ENCODE data around the gene EXOC6B. TPM values are rescaled to one million over a fixed set of nuclear protein-coding genes. Genes with fewer than 3 reads are reported as not detected.

Gene EXOC6B
- total RNA-seq, 1 donor from 2014 or later: 45.6 TPM

GRCh38 chr2:72395096-72395495 is 430.7 kb downstream of the EXOC6B start:
- Mint-ChIP-seq H3K27ac (ENCODE audit: unreplicated experiment) (no peak overlapping the region), H3K36me3 (ENCODE audit: low read depth, unreplicated experiment) (peaks cover 8% of the 10 kb centered on the region), H3K4me1 (ENCODE audit: unreplicated experiment) (no peaks in the 10 kb centered on the region), H3K9me3 (ENCODE audit: unreplicated experiment) (no peaks in the 10 kb centered on the region), H3K27me3 (ENCODE audit: unreplicated experiment) (no peaks in the 10 kb centered on the region), H3K4me3 (ENCODE audit: unreplicated experiment) (no peak overlapping the region)
- no peak for TF ChIP-seq CTCF (IDR thresholded peaks at IDR 0.05; ENCODE audit: unreplicated experiment)
- no peak for DNase-seq (ENCODE audit: low spot score)

- Mint-ChIP-seq H3K4me3 (ENCODE audit: unreplicated experiment) (no peak overlapping the region), H3K4me1 (ENCODE audit: unreplicated experiment) (no peaks in the 10 kb centered on the region), H3K27me3 (ENCODE audit: unreplicated experiment) (no peaks in the 10 kb centered on the region), H3K9me3 (ENCODE audit: unreplicated experiment) (no peaks in the 10 kb centered on the region), H3K27ac (ENCODE audit: unreplicated experiment) (no peak overlapping the region), H3K36me3 (ENCODE audit: low read depth, unreplicated experiment) (peaks cover 8% of the 10 kb centered on the region)
- no peak for TF ChIP-seq CTCF (IDR thresholded peaks at IDR 0.05; ENCODE audit: unreplicated experiment)
- DNase-seq (ENCODE audit: low spot score): no peak
These were observed 431.2 kb downstream of the EXOC6B start for GRCh38 chr2:72394541-72395070.

- Mint-ChIP-seq H3K9me3 (ENCODE audit: unreplicated experiment) (peaks cover 5% of the 10 kb centered on the region), H3K27ac (ENCODE audit: unreplicated experiment) (no peak overlapping the region), H3K36me3 (ENCODE audit: low read depth, unreplicated experiment) (peaks cover 16% of the 10 kb centered on the region), H3K27me3 (ENCODE audit: unreplicated experiment) (peaks cover 1% of the 10 kb centered on the region), H3K4me1 (ENCODE audit: unreplicated experiment) (no peaks in the 10 kb centered on the region), H3K4me3 (ENCODE audit: unreplicated experiment) (no peak overlapping the region)
- DNase-seq (ENCODE audit: low spot score): no peak
- TF ChIP-seq CTCF (IDR thresholded peaks at IDR 0.05; ENCODE audit: unreplicated experiment): no peak
These were observed 436.4 kb downstream of the EXOC6B start for GRCh38 chr2:72389447-72389846.

- Mint-ChIP-seq H3K27ac (ENCODE audit: unreplicated experiment) (no peak overlapping the region), H3K4me3 (ENCODE audit: unreplicated experiment) (no peak overlapping the region), H3K36me3 (ENCODE audit: low read depth, unreplicated experiment) (peaks cover 16% of the 10 kb centered on the region), H3K4me1 (ENCODE audit: unreplicated experiment) (no peaks in the 10 kb centered on the region), H3K27me3 (ENCODE audit: unreplicated experiment) (peaks cover 1% of the 10 kb centered on the region), H3K9me3 (ENCODE audit: unreplicated experiment) (peaks cover 5% of the 10 kb centered on the region)
- DNase-seq (ENCODE audit: low spot score): no peak
- TF ChIP-seq CTCF (IDR thresholded peaks at IDR 0.05; ENCODE audit: unreplicated experiment): no peak
These were observed 437.6 kb downstream of the EXOC6B start for GRCh38 chr2:72388263-72388662.

GRCh38 chr2:72386288-72386687 is 439.5 kb downstream of the EXOC6B start:
- Mint-ChIP-seq H3K9me3 (ENCODE audit: unreplicated experiment) (peaks cover 5% of the 10 kb centered on the region), H3K27me3 (ENCODE audit: unreplicated experiment) (peaks cover 1% of the 10 kb centered on the region), H3K4me3 (ENCODE audit: unreplicated experiment) (no peak overlapping the region), H3K27ac (ENCODE audit: unreplicated experiment) (no peak overlapping the region), H3K36me3 (ENCODE audit: low read depth, unreplicated experiment) (peaks cover 12% of the 10 kb centered on the region), H3K4me1 (ENCODE audit: unreplicated experiment) (no peaks in the 10 kb centered on the region)
- DNase-seq (ENCODE audit: low spot score): no peak
- TF ChIP-seq CTCF (IDR thresholded peaks at IDR 0.05; ENCODE audit: unreplicated experiment): no peak
